ENCODE results near the gene MEF2A. TPM values are rescaled to one million over a fixed set of nuclear protein-coding genes. Genes with fewer than 3 reads are reported as not detected.

MEF2A gene
- total RNA-seq, 1 donor from 2014 or later, result 61.9 TPM

GRCh38 chr15:99561476-99562230 is 4.1 kb upstream of the MEF2A start:
- H3K27ac Mint-ChIP-seq, result no peak overlapping the region
- no peak for DNase-seq (ENCODE audit: low spot score)
- Histone ChIP-seq H3K79me2 (ENCODE audit: low read depth) (peaks cover 3% of the 10 kb centered on the region), H2AFZ (replicated peaks) (no peak overlapping the region), H3K4me3 (no peak overlapping the region), H3K27ac (no peak overlapping the region), H3K9ac (no peak overlapping the region), H3K4me1 (peaks cover 11% of the 10 kb centered on the region), H4K20me1 (ENCODE audit: low read depth) (peaks cover 3% of the 10 kb centered on the region), H3F3A (ENCODE audit: low read depth) (peaks cover 18% of the 10 kb centered on the region), H3K27me3 (no peaks in the 10 kb centered on the region), H3K36me3 (no peaks in the 10 kb centered on the region), H3K9me3 (ENCODE audit: low read depth) (no peaks in the 10 kb centered on the region), H3K4me2 (no peak overlapping the region)
- H3K9me3 Mint-ChIP-seq, result no peaks in the 10 kb centered on the region
- peaks cover 38% of the 10 kb centered on the region for H3K4me1 Mint-ChIP-seq
- no peak overlapping the region for H3K4me3 Mint-ChIP-seq
- TF ChIP-seq CTCF (IDR thresholded peaks at IDR 0.05) (no peak), EZH2phosphoT487 (IDR thresholded peaks at IDR 0.05) (no peak), EZH2 (IDR thresholded peaks at IDR 0.05) (no peak)
- H3K27me3 Mint-ChIP-seq (ENCODE audit: insufficient read depth, low read depth), result peaks cover 2% of the 10 kb centered on the region
- H3K36me3 Mint-ChIP-seq, result no peaks in the 10 kb centered on the region

GRCh38 chr15:99562238-99562637 is 3.5 kb upstream of the MEF2A start:
- peaks cover 9% of the 10 kb centered on the region for H4K20me1 ChIP-seq (ENCODE audit: low read depth)
- H3K79me2 ChIP-seq (ENCODE audit: low read depth), result peaks cover 9% of the 10 kb centered on the region
- no peak overlapping the region for H3K27ac ChIP-seq
- H3K4me3 Mint-ChIP-seq, result no peak overlapping the region
- peaks cover 2% of the 10 kb centered on the region for H3K27me3 Mint-ChIP-seq (ENCODE audit: insufficient read depth, low read depth)
- no peaks in the 10 kb centered on the region for H3K27me3 ChIP-seq
- no peak overlapping the region for H2AFZ ChIP-seq (replicated peaks)
- H3K4me1 Mint-ChIP-seq, result peaks cover 41% of the 10 kb centered on the region
- peaks cover 18% of the 10 kb centered on the region for H3F3A ChIP-seq (ENCODE audit: low read depth)
- no peak overlapping the region for H3K9ac ChIP-seq
- no peak overlapping the region for H3K4me2 ChIP-seq
- H3K36me3 ChIP-seq, result no peaks in the 10 kb centered on the region
- DNase-seq (ENCODE audit: low spot score), result no peak
- H3K9me3 Mint-ChIP-seq, result no peaks in the 10 kb centered on the region
- TF ChIP-seq CTCF (IDR thresholded peaks at IDR 0.05), result no peak
- TF ChIP-seq EZH2 (IDR thresholded peaks at IDR 0.05), result no peak
- TF ChIP-seq EZH2phosphoT487 (IDR thresholded peaks at IDR 0.05), result no peak
- H3K36me3 Mint-ChIP-seq, result no peaks in the 10 kb centered on the region
- no peaks in the 10 kb centered on the region for H3K9me3 ChIP-seq (ENCODE audit: low read depth)
- H3K4me1 ChIP-seq, result peaks cover 13% of the 10 kb centered on the region
- H3K27ac Mint-ChIP-seq, result no peak overlapping the region
- H3K4me3 ChIP-seq, result no peak overlapping the region

GRCh38 chr15:99564221-99565048 is 1.3 kb upstream of the MEF2A start:
- Mint-ChIP-seq H3K27ac (peak overlapping the region; percentile 31), H3K9me3 (no peaks in the 10 kb centered on the region), H3K36me3 (no peaks in the 10 kb centered on the region), H3K4me1 (peaks cover 39% of the 10 kb centered on the region), H3K4me3 (peak overlapping the region; percentile 83), H3K27me3 (ENCODE audit: insufficient read depth, low read depth) (peaks cover 2% of the 10 kb centered on the region)
- H3K9me3 ChIP-seq (ENCODE audit: low read depth), result no peaks in the 10 kb centered on the region
- H3K27me3 ChIP-seq, result no peaks in the 10 kb centered on the region
- peaks cover 31% of the 10 kb centered on the region for H3K79me2 ChIP-seq (ENCODE audit: low read depth)
- no peak overlapping the region for H3K27ac ChIP-seq
- H2AFZ ChIP-seq (replicated peaks), result peak overlapping the region; percentile 69
- H3K4me1 ChIP-seq, result peaks cover 24% of the 10 kb centered on the region
- H3F3A ChIP-seq (ENCODE audit: low read depth), result peaks cover 18% of the 10 kb centered on the region
- H3K9ac ChIP-seq, result no peak overlapping the region
- TF ChIP-seq CTCF (IDR thresholded peaks at IDR 0.05) (no peak), EZH2 (IDR thresholded peaks at IDR 0.05) (no peak), EZH2phosphoT487 (IDR thresholded peaks at IDR 0.05) (no peak)
- H3K36me3 ChIP-seq, result no peaks in the 10 kb centered on the region
- DNase-seq (ENCODE audit: low spot score), result peak; percentile 39
- H3K4me2 ChIP-seq, result peak overlapping the region; percentile 76
- H3K4me3 ChIP-seq, result peak overlapping the region; percentile 70
- peaks cover 31% of the 10 kb centered on the region for H4K20me1 ChIP-seq (ENCODE audit: low read depth)
